Umbilical cord (tissue), 2 donors: ENCODE results near the gene SAMHD1. TPM values are rescaled to one million over a fixed set of nuclear protein-coding genes. Genes with fewer than 3 reads are reported as not detected.
"Not testable (repeated sequence)": the region's sequence is repeated elsewhere in the genome, so short reads cannot be mapped to it uniquely, and the experiment has no call there.

Experiments used
- DNase-seq: peaks from one replicate; pipeline ENCODE4 v3.0.0-alpha.2; 2015; ENCODE audit warnings: low spot score
- total RNA-seq: library from RNA; depleted of rRNA; stranded (reverse); fragments of >200 nt; gene quantifications from one replicate; pipeline ENCODE4 v1.2.3, GENCODE V29; 2014; ENCODE audit warnings: low replicate concordance; ENCODE audit not compliant: insufficient read depth

The SAMHD1 gene
- total RNA-seq, 1 donor from 2014 or later: 75.8 TPM

- DNase-seq: no peak
These were observed 35.3 kb downstream of the SAMHD1 start for GRCh38 chr20:36916199-36916598.

- no peak for DNase-seq
These were observed 42.9 kb downstream of the SAMHD1 start for GRCh38 chr20:36908603-36909002.

- DNase-seq: not testable (repeated sequence)
These were observed 45.4 kb downstream of the SAMHD1 start for GRCh38 chr20:36906086-36906485.

GRCh38 chr20:36905566-36905965 lies 45.9 kb downstream of the SAMHD1 start:
- not testable (repeated sequence) for DNase-seq

GRCh38 chr20:36904690-36905089 lies 46.8 kb downstream of the SAMHD1 start:
- no peak for DNase-seq

GRCh38 chr20:36895036-36895435 lies 56.5 kb downstream of the SAMHD1 start:
- DNase-seq: no peak

- no peak for DNase-seq
These were observed 57.7 kb downstream of the SAMHD1 start for GRCh38 chr20:36893801-36894200.

- no peak for DNase-seq
These were observed 60.3 kb downstream of the SAMHD1 start for GRCh38 chr20:36891211-36891610.

GRCh38 chr20:36890586-36890985 lies 60.9 kb downstream of the SAMHD1 start:
- DNase-seq: no peak

- no peak for DNase-seq
These were observed 62.5 kb downstream of the SAMHD1 start for GRCh38 chr20:36888880-36889516.

GRCh38 chr20:36887752-36888090 lies 63.8 kb downstream of the SAMHD1 start:
- peak; percentile 14 for DNase-seq

- DNase-seq: peak; percentile 83
These were observed 64.4 kb downstream of the SAMHD1 start for GRCh38 chr20:36886859-36887751.

- DNase-seq: no peak
These were observed 66.2 kb downstream of the SAMHD1 start for GRCh38 chr20:36885356-36885755.

GRCh38 chr20:36883977-36884535 lies 67.5 kb downstream of the SAMHD1 start:
- DNase-seq: no peak

GRCh38 chr20:36881888-36882287 lies 69.6 kb downstream of the SAMHD1 start:
- no peak for DNase-seq

- DNase-seq: no peak
These were observed 70.2 kb downstream of the SAMHD1 start for GRCh38 chr20:36881331-36881730.

- no peak for DNase-seq
These were observed 70.7 kb downstream of the SAMHD1 start for GRCh38 chr20:36880741-36881250.

GRCh38 chr20:36878941-36879340 lies 72.6 kb downstream of the SAMHD1 start:
- DNase-seq: no peak

GRCh38 chr20:36876473-36876833 lies 75.1 kb downstream of the SAMHD1 start:
- no peak for DNase-seq

GRCh38 chr20:36875702-36876472 lies 75.6 kb downstream of the SAMHD1 start, which contains the start of gene TLDC2:
Gene TLDC2, plus strand, starts transcription at chr20:36876138. Its CDS starts 37 bp downstream, at chr20:36876175.
- DNase-seq: no peak

GRCh38 chr20:36875093-36875492 lies 76.4 kb downstream of the SAMHD1 start:
- DNase-seq: not testable (repeated sequence)
